ENCODE data around the gene BABAM2. TPM values are rescaled to one million over a fixed set of nuclear protein-coding genes. Genes with fewer than 3 reads are reported as not detected.

Gene BABAM2
- total RNA-seq, 1 donor from 2014 or later: 28.5 TPM

DNA sequence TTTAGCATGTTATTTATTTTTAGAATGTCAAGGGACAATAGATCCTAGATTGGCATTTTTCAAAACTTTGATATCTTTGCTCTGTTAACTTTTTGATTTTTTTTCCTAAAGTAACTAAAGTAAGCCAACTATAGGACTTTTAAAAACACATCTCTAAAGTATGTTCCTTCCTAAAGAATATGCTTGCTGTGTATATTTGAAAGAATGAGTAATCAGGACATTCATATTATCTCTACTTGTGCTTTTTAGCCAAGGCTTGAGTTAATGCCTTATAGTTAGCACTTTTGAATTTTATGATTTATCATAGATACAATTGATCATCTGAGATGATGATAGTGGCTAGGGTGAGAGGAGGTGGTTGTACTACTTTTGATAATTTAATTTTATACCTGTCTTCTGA lies 93.6 kb downstream of the BABAM2 start:
- Histone ChIP-seq H3K9ac (ENCODE audit: low read length) (no peak overlapping the region), H3K36me3 (ENCODE audit: insufficient read depth, low read length) (no peaks in the 10 kb centered on the region), H2AFZ (ENCODE audit: low read depth, low read length) (no peak overlapping the region), H3K4me1 (ENCODE audit: insufficient read depth, low read length) (peaks cover 3% of the 10 kb centered on the region), H3K4me3 (ENCODE audit: insufficient read depth, low read depth, low read length) (no peak overlapping the region), H3K27me3 (ENCODE audit: insufficient read depth, low read length) (no peaks in the 10 kb centered on the region), H3K27ac (ENCODE audit: low read depth, low read length) (no peak overlapping the region), H3K4me2 (ENCODE audit: low read length) (no peak overlapping the region), H3K9me3 (ENCODE audit: insufficient read depth, low read depth, low read length) (no peaks in the 10 kb centered on the region), H3K79me2 (ENCODE audit: insufficient read depth, low read length) (peaks cover 5% of the 10 kb centered on the region), H4K20me1 (ENCODE audit: insufficient read depth, low read length) (no peaks in the 10 kb centered on the region)
- no peak for TF ChIP-seq EZH2 (IDR thresholded peaks at IDR 0.05; ENCODE audit: insufficient read depth, low read length)
- TF ChIP-seq, protein P1, sequence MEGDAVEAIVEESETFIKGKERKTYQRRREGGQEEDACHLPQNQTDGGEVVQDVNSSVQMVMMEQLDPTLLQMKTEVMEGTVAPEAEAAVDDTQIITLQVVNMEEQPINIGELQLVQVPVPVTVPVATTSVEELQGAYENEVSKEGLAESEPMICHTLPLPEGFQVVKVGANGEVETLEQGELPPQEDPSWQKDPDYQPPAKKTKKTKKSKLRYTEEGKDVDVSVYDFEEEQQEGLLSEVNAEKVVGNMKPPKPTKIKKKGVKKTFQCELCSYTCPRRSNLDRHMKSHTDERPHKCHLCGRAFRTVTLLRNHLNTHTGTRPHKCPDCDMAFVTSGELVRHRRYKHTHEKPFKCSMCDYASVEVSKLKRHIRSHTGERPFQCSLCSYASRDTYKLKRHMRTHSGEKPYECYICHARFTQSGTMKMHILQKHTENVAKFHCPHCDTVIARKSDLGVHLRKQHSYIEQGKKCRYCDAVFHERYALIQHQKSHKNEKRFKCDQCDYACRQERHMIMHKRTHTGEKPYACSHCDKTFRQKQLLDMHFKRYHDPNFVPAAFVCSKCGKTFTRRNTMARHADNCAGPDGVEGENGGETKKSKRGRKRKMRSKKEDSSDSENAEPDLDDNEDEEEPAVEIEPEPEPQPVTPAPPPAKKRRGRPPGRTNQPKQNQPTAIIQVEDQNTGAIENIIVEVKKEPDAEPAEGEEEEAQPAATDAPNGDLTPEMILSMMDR (IDR thresholded peaks at IDR 0.05; ENCODE audit: insufficient read depth, low read depth, low read length): no peak
- H3K4me1 Mint-ChIP-seq (ENCODE audit: low read depth, unreplicated experiment): peaks cover 16% of the 10 kb centered on the region
- H3K4me3 Mint-ChIP-seq (ENCODE audit: unreplicated experiment): no peak overlapping the region
- H3K27ac Mint-ChIP-seq (ENCODE audit: unreplicated experiment): no peak overlapping the region
- H3K9me3 Mint-ChIP-seq (ENCODE audit: unreplicated experiment): no peaks in the 10 kb centered on the region
- DNase-seq (ENCODE audit: low read depth) (no peak), FAIRE-seq (no peak)
- peaks cover 2% of the 10 kb centered on the region for H3K36me3 Mint-ChIP-seq (ENCODE audit: low read depth, unreplicated experiment)
- H3K27me3 Mint-ChIP-seq (ENCODE audit: low read depth, unreplicated experiment): no peaks in the 10 kb centered on the region

DNA sequence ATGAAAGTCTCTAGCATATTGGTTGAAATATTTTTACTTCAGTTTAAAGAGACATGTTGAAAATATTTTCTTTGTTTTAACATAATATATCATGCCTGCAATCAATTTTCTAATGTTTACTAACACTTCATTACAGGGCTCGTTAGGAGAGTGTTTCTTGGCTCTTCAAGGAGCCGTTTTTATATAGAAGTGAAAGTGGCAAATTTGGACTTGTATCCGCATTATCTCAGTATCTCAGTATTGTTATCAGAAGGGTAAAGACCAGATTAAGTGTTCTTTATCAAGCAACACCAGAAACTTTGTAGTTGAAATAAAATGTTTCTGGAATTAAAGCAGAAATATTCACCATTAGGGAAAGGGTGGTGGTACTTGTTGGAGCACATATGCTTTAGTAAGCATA lies 97.8 kb downstream of the BABAM2 start:
- H3K4me1 Mint-ChIP-seq (ENCODE audit: low read depth, unreplicated experiment): peaks cover 34% of the 10 kb centered on the region
- no peaks in the 10 kb centered on the region for H3K9me3 Mint-ChIP-seq (ENCODE audit: unreplicated experiment)
- Histone ChIP-seq H3K79me2 (ENCODE audit: insufficient read depth, low read length) (no peaks in the 10 kb centered on the region), H4K20me1 (ENCODE audit: insufficient read depth, low read length) (no peaks in the 10 kb centered on the region), H3K4me2 (ENCODE audit: low read length) (no peak overlapping the region), H3K9ac (ENCODE audit: low read length) (no peak overlapping the region), H3K4me3 (ENCODE audit: insufficient read depth, low read depth, low read length) (no peak overlapping the region), H3K36me3 (ENCODE audit: insufficient read depth, low read length) (no peaks in the 10 kb centered on the region), H3K9me3 (ENCODE audit: insufficient read depth, low read depth, low read length) (no peaks in the 10 kb centered on the region), H3K27ac (ENCODE audit: low read depth, low read length) (no peak overlapping the region), H3K4me1 (ENCODE audit: insufficient read depth, low read length) (peaks cover 6% of the 10 kb centered on the region), H3K27me3 (ENCODE audit: insufficient read depth, low read length) (no peaks in the 10 kb centered on the region), H2AFZ (ENCODE audit: low read depth, low read length) (no peak overlapping the region)
- no peak for FAIRE-seq
- peaks cover 2% of the 10 kb centered on the region for H3K36me3 Mint-ChIP-seq (ENCODE audit: low read depth, unreplicated experiment)
- H3K27me3 Mint-ChIP-seq (ENCODE audit: low read depth, unreplicated experiment): no peaks in the 10 kb centered on the region
- no peak overlapping the region for H3K4me3 Mint-ChIP-seq (ENCODE audit: unreplicated experiment)
- H3K27ac Mint-ChIP-seq (ENCODE audit: unreplicated experiment): peak overlapping the region; percentile 47
- no peak for DNase-seq (ENCODE audit: low read depth)
- TF ChIP-seq, protein P1 (IDR thresholded peaks at IDR 0.05; ENCODE audit: insufficient read depth, low read depth, low read length): no peak
- no peak for TF ChIP-seq EZH2 (IDR thresholded peaks at IDR 0.05; ENCODE audit: insufficient read depth, low read length)

DNA sequence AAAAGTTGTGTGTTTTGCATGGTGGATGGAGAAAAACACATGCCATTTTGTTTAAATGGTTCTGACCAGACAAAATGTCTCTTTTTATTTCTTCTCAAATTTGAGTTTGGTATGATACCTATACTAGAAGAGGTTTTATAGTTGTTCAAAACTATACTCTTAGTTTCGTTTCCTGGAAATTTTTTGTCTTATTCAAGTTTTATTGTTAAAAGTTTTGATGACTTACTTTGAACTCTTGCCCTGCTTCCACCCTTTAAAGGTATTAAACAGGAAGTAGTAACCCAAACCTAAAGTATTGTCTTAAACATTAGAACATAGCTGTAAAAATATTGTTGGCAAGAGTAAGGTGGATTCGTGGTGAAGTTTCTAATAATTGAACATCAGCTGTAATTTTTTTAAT lies 98.2 kb downstream of the BABAM2 start:
- H3K9me3 ChIP-seq (ENCODE audit: insufficient read depth, low read depth, low read length): no peaks in the 10 kb centered on the region
- no peak overlapping the region for H3K4me3 Mint-ChIP-seq (ENCODE audit: unreplicated experiment)
- H3K4me3 ChIP-seq (ENCODE audit: insufficient read depth, low read depth, low read length): no peak overlapping the region
- no peak overlapping the region for H2AFZ ChIP-seq (ENCODE audit: low read depth, low read length)
- FAIRE-seq (peak; percentile 50), DNase-seq (ENCODE audit: low read depth) (no peak)
- H3K9ac ChIP-seq (ENCODE audit: low read length): no peak overlapping the region
- peaks cover 10% of the 10 kb centered on the region for H3K4me1 ChIP-seq (ENCODE audit: insufficient read depth, low read length)
- no peak overlapping the region for H3K27ac ChIP-seq (ENCODE audit: low read depth, low read length)
- H3K27ac Mint-ChIP-seq (ENCODE audit: unreplicated experiment): peak overlapping the region; percentile 67
- H3K79me2 ChIP-seq (ENCODE audit: insufficient read depth, low read length): no peaks in the 10 kb centered on the region
- no peaks in the 10 kb centered on the region for H3K36me3 ChIP-seq (ENCODE audit: insufficient read depth, low read length)
- H3K36me3 Mint-ChIP-seq (ENCODE audit: low read depth, unreplicated experiment): peaks cover under 1% of the 10 kb centered on the region
- H3K4me2 ChIP-seq (ENCODE audit: low read length): no peak overlapping the region
- H4K20me1 ChIP-seq (ENCODE audit: insufficient read depth, low read length): no peaks in the 10 kb centered on the region
- no peaks in the 10 kb centered on the region for H3K27me3 Mint-ChIP-seq (ENCODE audit: low read depth, unreplicated experiment)
- TF ChIP-seq, protein P1 (IDR thresholded peaks at IDR 0.05; ENCODE audit: insufficient read depth, low read depth, low read length): no peak
- TF ChIP-seq EZH2 (IDR thresholded peaks at IDR 0.05; ENCODE audit: insufficient read depth, low read length): no peak
- H3K9me3 Mint-ChIP-seq (ENCODE audit: unreplicated experiment): no peaks in the 10 kb centered on the region
- peaks cover 38% of the 10 kb centered on the region for H3K4me1 Mint-ChIP-seq (ENCODE audit: low read depth, unreplicated experiment)
- H3K27me3 ChIP-seq (ENCODE audit: insufficient read depth, low read length): no peaks in the 10 kb centered on the region
